GM18517 (cell line): ENCODE measurements around the gene WFDC1.
"Not testable (repeated sequence)": the region's sequence is repeated elsewhere in the genome, so short reads cannot be mapped to it uniquely, and the experiment has no call there.

ENCODE experiments used
- ATAC-seq: cut with Tn5 transposase; IDR thresholded peaks from one replicate; pipeline ENCODE4 v1.9.1; 2021; ENCODE audit warnings: mild to moderate bottlenecking, moderate library complexity; ENCODE audit not compliant: unreplicated experiment

WFDC1 gene

GRCh38 chr16:84324434-84325262 lies 30.0 kb downstream of the WFDC1 start:
- ATAC-seq = no peak

GRCh38 chr16:84326545-84326944 lies 31.9 kb downstream of the WFDC1 start:
- no peak for ATAC-seq

- no peak for ATAC-seq
Observed at GRCh38 chr16:84327926-84328505, 33.3 kb downstream of the WFDC1 start.

GRCh38 chr16:84329016-84329415 lies 34.3 kb downstream of the WFDC1 start:
- no peak for ATAC-seq

- ATAC-seq = no peak
Observed at GRCh38 chr16:84329843-84330684, 35.4 kb downstream of the WFDC1 start.

GRCh38 chr16:84330685-84331050 lies 36.0 kb downstream of the WFDC1 start:
- ATAC-seq = no peak

GRCh38 chr16:84331998-84332780 lies 37.5 kb downstream of the WFDC1 start:
- no peak for ATAC-seq

GRCh38 chr16:84332975-84333684 lies 38.5 kb downstream of the WFDC1 start:
- ATAC-seq = no peak

- no peak for ATAC-seq
Observed at GRCh38 chr16:84334058-84334457, 39.4 kb downstream of the WFDC1 start.

GRCh38 chr16:84334482-84334881 lies 39.8 kb downstream of the WFDC1 start:
- ATAC-seq = no peak

- not testable (repeated sequence) for ATAC-seq
Observed at GRCh38 chr16:84337236-84337635, 42.6 kb downstream of the WFDC1 start.

GRCh38 chr16:84339311-84339710 lies 44.6 kb downstream of the WFDC1 start:
- ATAC-seq = no peak

GRCh38 chr16:84339766-84340165 lies 45.1 kb downstream of the WFDC1 start:
- ATAC-seq = no peak

GRCh38 chr16:84340325-84341040 lies 45.8 kb downstream of the WFDC1 start:
- no peak for ATAC-seq

- no peak for ATAC-seq
Observed at GRCh38 chr16:84341528-84342295, 47.0 kb downstream of the WFDC1 start.

- ATAC-seq = not testable (repeated sequence)
Observed at GRCh38 chr16:84343800-84344199, 49.1 kb downstream of the WFDC1 start.

- ATAC-seq = no peak
Observed at GRCh38 chr16:84344781-84345180, 50.1 kb downstream of the WFDC1 start.

- ATAC-seq = no peak
Observed at GRCh38 chr16:84347161-84347560, 52.5 kb downstream of the WFDC1 start.

- no peak for ATAC-seq
Observed at GRCh38 chr16:84348386-84348888, 53.8 kb downstream of the WFDC1 start.
